Stimulated activated CD8-positive, alpha-beta memory T cell treated with anti-CD3 and anti-CD28 coated beads, Interleukin-7, amount 100 ng/mL, for 1 hour (primary cell): ENCODE data around the gene MYO15A.
"Not testable (repeated sequence)": the region's sequence is repeated elsewhere in the genome, so short reads cannot be mapped to it uniquely, and the experiment has no call there.

Source experiments
- DNase-seq, 2 donors: peaks; one replicate each; pipeline ENCODE4 v3.0.0-alpha.2; 2020; ENCODE audit warnings: low read depth in 2 of 2

Gene MYO15A

DNA sequence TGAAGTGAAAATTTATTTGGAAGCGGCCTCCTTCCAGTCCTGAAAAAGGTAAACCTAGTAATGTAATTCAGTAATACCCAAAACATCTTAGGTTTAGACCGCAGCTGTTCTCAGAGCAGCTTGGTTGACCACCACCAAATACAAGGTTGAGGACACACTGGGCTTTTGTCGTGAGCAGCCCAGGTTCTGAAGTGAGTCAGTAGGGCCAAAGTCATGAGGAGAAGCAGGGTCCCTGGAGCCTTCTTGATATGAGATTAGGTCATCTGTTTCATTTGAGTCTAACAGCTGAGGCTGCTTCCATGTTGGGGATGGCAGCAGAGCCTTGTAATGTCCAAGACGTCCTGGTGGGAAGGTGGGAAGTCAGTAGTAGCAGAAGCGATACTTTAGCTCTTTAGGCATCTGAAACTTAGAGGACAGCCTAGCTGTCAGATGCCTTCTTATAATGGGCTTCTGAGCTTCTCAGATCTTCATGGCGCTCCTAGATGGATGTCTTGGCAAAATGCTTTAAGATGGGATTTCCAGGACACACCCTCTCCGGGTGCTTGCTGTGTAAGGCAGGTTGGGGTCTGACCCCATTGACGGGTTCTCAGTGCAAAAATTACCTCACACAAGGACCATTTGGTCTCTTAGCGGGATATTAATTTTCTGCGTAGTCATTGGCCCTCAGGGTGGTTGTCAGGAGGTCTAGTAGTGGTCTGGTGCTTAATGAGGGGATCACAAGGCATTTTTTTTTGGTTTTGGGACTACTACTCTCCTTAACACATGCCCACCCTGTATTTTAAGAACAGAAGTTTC, 77.5 kb downstream of the MYO15A start:
- DNase-seq = no peak

DNA sequence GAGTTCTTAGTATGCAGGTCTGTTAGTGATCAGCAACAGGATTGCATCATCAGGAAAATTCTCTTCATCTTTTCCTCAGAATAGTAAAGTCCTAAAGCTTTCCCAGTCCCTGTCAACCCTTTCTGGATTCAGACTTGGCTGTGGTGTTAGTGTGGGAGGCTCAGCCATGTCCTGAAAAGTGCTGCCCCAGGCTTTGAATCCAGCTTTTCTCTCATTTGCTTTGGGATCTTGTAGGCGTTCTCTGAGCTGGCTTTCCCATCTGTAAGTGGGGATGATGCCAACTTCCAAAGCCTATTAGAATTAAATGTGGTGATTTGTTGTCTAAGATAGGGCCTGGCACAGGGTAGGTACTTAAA, 78.0 kb downstream of the MYO15A start:
- DNase-seq = no peak

- no peak for DNase-seq
Measured at GRCh38 chr17:18187226-18187625, 78.7 kb downstream of the MYO15A start.

DNA sequence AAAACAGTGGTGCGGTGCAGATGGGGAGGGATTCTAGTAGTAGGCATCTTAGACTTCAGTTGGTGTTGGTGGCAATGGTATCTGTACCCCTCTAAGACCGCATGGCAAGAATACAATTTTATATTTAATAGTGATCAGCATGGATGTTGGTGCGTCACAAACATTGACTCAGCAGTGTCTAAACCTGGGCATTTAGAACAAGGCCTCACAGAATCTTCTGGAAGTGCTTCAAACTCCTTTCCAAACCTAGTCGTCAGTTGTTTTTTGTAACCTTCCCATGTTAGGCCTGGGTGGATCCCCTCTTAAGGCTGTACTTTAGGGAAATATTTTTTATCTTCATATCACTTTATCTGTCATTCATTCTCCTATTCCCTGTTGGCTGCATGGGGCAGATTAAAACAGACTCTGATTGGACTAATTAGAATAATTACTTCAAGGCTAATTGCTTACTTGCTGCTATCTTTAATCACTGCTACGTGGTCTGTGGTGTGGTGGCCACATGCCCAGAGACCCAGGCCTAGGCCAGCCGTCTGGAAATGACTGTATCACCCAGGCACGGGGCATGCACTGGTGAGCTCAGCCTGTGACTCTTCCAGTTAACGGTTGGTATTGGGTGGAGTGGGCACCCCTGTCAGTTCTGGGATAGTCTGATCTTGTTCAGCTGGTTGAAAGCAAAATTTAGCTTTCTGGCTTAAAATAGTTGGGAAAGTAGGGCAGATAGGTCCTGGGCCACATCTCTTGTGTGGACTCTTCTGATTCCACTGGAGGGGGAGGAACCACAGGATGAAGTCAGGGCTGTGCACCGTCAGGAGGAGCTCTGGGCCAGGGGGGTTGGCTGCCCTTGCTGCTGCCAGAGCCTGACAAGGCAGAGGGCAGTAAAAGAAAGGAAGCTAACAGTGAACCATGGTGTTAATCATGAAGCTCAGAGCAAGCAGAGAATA, 79.5 kb downstream of the MYO15A start:
- no peak for DNase-seq

DNA sequence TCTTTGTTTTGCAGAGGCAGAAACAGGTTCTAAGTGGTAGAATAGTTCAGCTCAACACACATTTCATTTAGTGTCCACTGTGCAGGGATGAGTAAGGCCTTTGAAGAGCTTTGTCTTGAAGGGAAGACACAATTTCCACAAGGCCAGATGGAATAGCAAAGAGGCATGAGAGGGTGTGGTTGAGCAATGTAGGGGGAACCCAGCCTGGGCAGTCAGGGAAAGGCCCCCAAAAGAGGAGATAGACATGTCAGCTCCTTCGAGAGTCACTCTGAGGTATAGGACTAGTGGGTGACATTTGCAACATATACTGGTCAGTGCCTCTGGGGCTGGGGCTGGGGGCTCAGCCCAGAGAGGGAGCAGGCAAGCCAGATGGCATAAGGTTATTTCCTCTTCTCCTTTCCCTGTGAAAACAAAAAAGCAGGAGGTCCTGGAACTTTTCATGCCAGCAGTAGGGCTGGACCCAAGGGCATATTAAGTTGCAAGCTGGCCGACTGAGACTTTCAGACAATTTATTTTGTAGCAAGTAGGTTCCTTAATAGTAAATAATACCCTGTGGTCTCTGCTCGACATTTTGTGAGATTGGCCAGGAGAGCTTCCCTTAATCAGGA, 82.2 kb downstream of the MYO15A start:
- no peak for DNase-seq

DNA sequence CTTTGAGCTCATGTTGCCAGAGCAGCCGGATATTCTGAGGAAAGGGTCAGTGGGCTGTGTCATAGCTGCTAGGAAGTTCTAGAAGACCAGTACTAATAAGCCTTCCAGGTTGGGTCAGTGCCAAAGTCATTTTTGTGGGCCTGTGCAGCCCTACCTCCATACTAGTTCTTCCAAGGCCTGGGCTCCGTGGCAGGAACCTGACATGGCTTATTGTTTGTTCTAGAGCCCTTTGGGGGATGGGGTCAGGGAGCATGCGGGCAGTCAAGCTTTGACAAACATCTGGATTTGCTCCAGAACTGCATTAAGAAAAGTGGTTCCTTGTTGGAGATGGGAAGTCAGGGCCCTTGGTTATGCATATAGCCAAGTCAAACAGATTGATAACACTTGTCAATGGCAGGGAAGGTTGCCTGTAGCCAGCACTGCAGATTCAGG, 82.7 kb downstream of the MYO15A start:
- no peak for DNase-seq

GRCh38 chr17:18191967-18192366, 83.4 kb downstream of the MYO15A start:
- no peak for DNase-seq

GRCh38 chr17:18194394-18194793, 85.8 kb downstream of the MYO15A start:
- DNase-seq = no peak

GRCh38 chr17:18194804-18195203, 86.2 kb downstream of the MYO15A start:
- no peak for DNase-seq

DNA sequence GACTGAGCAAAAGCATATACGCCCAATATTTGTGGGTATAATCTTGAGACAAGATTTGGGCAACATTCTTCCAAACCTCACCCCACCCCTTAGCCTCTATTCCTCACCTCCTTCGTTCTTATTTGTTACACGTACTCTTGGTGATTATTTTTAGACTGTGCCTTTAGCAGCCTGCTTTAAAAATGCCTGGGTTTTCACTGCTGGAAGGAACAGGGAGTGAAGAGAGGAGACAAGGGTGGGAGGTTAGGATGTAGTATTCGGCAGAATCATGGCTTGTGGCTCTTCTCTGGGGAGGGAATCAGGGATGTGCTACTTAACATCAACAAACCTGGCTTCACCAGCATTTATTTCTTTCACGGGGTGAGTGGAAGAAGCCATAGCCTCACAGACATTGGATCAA, 86.7 kb downstream of the MYO15A start:
- no peak for DNase-seq

- no peak for DNase-seq
Measured at GRCh38 chr17:18197535-18198194, 89.1 kb downstream of the MYO15A start.

DNA sequence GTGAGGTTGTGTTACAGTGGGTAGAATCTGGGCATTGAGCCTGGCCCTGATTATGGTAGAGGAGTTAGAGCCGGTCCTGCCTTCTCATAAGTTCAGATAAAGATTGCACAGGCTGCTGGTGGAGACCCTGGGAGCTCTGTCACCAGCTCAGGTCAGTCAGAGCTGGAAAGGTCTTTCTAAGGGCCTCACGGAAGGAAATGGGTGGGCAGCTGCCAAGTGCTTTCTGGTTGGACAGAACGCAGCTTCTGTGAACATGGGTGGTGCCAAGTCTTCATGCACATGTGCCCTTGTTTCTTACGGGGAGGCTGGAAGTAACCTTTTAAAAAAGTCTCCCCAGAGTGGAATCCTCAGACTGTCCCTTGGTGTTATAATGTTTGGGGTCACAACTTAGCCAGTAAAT, 90.0 kb downstream of the MYO15A start:
- DNase-seq = no peak

GRCh38 chr17:18201108-18201507, 92.6 kb downstream of the MYO15A start:
- no peak for DNase-seq

GRCh38 chr17:18203308-18203707, 94.8 kb downstream of the MYO15A start:
- no peak for DNase-seq

DNA sequence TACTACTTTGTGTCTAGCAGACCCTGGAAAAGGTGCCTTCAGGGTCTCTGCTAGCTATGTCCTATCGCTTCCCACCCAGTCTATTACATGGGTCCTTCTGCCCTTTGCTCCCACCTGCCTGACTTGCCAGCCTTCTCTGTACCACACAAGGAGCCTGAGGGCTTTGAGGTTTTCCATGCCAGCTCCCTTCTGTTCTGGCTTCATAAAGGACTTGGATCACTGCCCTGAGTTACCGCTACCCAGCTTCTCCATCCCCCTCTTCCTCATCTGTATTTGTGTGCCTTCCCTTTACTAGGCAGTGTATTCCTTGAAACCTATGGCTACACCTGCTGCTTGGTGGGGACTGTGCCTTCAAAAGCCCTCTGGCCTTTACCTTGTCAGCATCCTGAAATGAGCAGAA, 97.3 kb downstream of the MYO15A start:
- DNase-seq = no peak

GRCh38 chr17:18206962-18207361, 98.4 kb downstream of the MYO15A start:
- no peak for DNase-seq

- no peak for DNase-seq
Measured at GRCh38 chr17:18208092-18208491, 99.5 kb downstream of the MYO15A start.

- no peak for DNase-seq
Measured at GRCh38 chr17:18213666-18214270, 105.2 kb downstream of the MYO15A start.

DNA sequence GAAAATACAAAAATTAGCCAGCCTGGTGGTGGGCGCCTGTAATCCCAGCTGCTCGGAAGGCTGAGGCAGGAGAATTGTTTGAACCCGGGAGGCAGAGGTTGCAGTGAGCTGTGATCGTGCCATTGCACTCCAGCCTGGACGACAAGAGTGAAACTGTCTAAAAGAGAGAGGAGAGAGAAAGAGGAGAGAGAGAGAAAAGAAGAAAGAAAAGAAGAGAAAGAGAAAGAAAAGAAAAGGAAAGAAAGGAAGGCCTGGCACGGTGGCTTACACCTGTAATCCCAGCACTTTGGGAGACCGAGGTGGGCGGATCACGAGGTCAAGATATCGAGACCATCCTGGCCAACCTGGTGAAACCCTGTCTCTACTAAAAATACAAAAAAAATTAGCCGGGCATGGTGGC, 108.3 kb downstream of the MYO15A start:
- DNase-seq = not testable (repeated sequence)

DNA sequence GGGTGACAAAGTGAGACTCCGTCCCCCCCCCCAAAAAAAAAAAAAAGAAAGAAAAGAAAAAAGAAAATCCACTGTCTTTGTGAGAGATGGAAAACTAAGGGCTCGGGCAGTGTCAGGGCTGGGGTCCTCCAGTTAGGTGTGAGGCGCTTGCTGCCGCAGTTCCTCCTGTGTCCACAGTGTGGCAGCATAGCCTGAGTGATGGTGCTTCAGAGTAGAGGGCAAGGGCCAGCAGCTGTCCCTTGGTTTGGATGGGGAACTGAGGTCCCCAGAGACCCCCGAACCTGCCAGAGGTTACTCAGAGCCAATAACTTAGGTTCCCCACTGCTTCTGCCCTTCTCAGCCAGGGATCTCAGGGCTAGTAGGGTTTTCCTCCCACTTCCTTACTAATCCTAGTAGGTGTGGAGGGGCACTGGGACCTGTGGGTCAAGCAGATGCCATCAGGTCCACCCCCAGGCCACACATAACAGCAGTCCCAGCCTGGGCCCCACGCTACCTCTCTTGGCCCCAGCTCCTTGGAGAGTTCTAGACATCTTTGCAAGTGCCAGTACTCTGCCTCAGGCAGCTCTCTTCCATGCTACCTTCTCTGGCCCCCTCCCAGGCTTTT, 109.0 kb downstream of the MYO15A start:
- DNase-seq = peak; percentile 34 to 48

- no peak for DNase-seq
Measured at GRCh38 chr17:18218756-18219415, 110.3 kb downstream of the MYO15A start.
